Astrocyte (in vitro differentiated cells and primary cell): ENCODE results near the gene RAB40B. TPM values are rescaled to one million over a fixed set of nuclear protein-coding genes. Genes with fewer than 3 reads are reported as not detected.

Experiments used
- DNase-seq: peaks from one replicate; pipeline ENCODE4 v3.0.0-alpha.2; 2010; ENCODE audit warnings: low read depth
- FAIRE-seq: peaks from 2 replicates; lab custom pipeline; 2011; peaks lifted over from hg19 to GRCh38; lab: Jason Lieb, UNC
- H2AFZ ChIP-seq: 2 replicates; pipeline ENCODE4 v1.6.0; 2012; ENCODE audit warnings: low read depth, low read length, inconsistent platforms
- H3K27ac ChIP-seq: 2 replicates; pipeline ENCODE4 v1.5.1; 2011; ENCODE audit warnings: low read depth, low read length, inconsistent platforms
- H3K27me3 ChIP-seq: 2 replicates; pipeline ENCODE4 v1.6.0; 2011; ENCODE audit warnings: low read length, inconsistent platforms; ENCODE audit not compliant: insufficient read depth
- H3K36me3 ChIP-seq: 2 replicates; pipeline ENCODE4 v1.5.1; 2011; ENCODE audit warnings: low read length, inconsistent platforms; ENCODE audit not compliant: insufficient read depth
- H3K4me1 ChIP-seq: 2 replicates; pipeline ENCODE4 v1.5.1; 2011; ENCODE audit warnings: low read length, inconsistent platforms; ENCODE audit not compliant: insufficient read depth
- H3K4me2 ChIP-seq: 2 replicates; pipeline ENCODE4 v1.6.0; 2012; ENCODE audit warnings: low read length, inconsistent platforms
- H3K4me3 ChIP-seq: 2 replicates; pipeline ENCODE4 v1.5.1; 2011; ENCODE audit warnings: low read depth, mild to moderate bottlenecking, low read length, inconsistent platforms; ENCODE audit not compliant: insufficient read depth
- H3K79me2 ChIP-seq: 2 replicates; pipeline ENCODE4 v1.6.0; 2012; ENCODE audit warnings: mild to moderate bottlenecking, low read length, inconsistent platforms; ENCODE audit not compliant: insufficient read depth
- H3K9ac ChIP-seq: 2 replicates; pipeline ENCODE4 v1.6.0; 2012; ENCODE audit warnings: mild to moderate bottlenecking, low read length, inconsistent platforms
- H3K9me3 ChIP-seq: 2 replicates; pipeline ENCODE4 v1.5.1; 2012; ENCODE audit warnings: low read depth, mild to moderate bottlenecking, low read length, inconsistent platforms; ENCODE audit not compliant: insufficient read depth
- H4K20me1 ChIP-seq: 2 replicates; pipeline ENCODE4 v1.6.0; 2012; ENCODE audit warnings: low read length, inconsistent platforms; ENCODE audit not compliant: insufficient read depth
- H3K27ac Mint-ChIP-seq: one replicate; pipeline ENCODE4 v1.8.0; 2021; ENCODE audit warnings: mild to moderate bottlenecking, mixed read lengths; ENCODE audit not compliant: unreplicated experiment
- H3K27me3 Mint-ChIP-seq: one replicate; pipeline ENCODE4 v1.8.0; 2021; ENCODE audit warnings: low read depth, mixed read lengths; ENCODE audit not compliant: unreplicated experiment
- H3K36me3 Mint-ChIP-seq: one replicate; pipeline ENCODE4 v1.8.0; 2021; ENCODE audit warnings: low read depth, mixed read lengths; ENCODE audit not compliant: unreplicated experiment
- H3K4me1 Mint-ChIP-seq: one replicate; pipeline ENCODE4 v1.8.0; 2021; ENCODE audit warnings: low read depth, mixed read lengths; ENCODE audit not compliant: unreplicated experiment
- H3K4me3 Mint-ChIP-seq: one replicate; pipeline ENCODE4 v1.8.0; 2021; ENCODE audit warnings: mild to moderate bottlenecking, moderate library complexity, mixed read lengths; ENCODE audit not compliant: unreplicated experiment
- H3K9me3 Mint-ChIP-seq: one replicate; pipeline ENCODE4 v1.8.0; 2021; ENCODE audit warnings: mild to moderate bottlenecking, mixed read lengths; ENCODE audit not compliant: unreplicated experiment
- EZH2 ChIP-seq: IDR thresholded peaks from 2 replicates; pipeline ENCODE4 v1.6.1; 2012; ENCODE audit warnings: mild to moderate bottlenecking, low read length, inconsistent platforms; ENCODE audit not compliant: insufficient read depth
- total RNA-seq: library from RNA; stranded (reverse); gene quantifications from 2 replicates; pipeline ENCODE4 v1.2.1, GENCODE V29; 2021
- TF ChIP-seq, protein P1 (sequence below): IDR thresholded peaks from 2 replicates; pipeline ENCODE4 v1.5.1; 2011; ENCODE audit warnings: low read depth, mild to moderate bottlenecking, inconsistent platforms, low read length, moderate library complexity; ENCODE audit not compliant: insufficient read depth

Gene RAB40B
- total RNA-seq, 1 donor from 2014 or later, result 15.8 TPM

- Histone ChIP-seq H3K9ac (no peak overlapping the region), H3K9me3 (no peaks in the 10 kb centered on the region), H3K36me3 (no peaks in the 10 kb centered on the region), H2AFZ (no peak overlapping the region), H3K4me3 (no peak overlapping the region), H3K27me3 (no peaks in the 10 kb centered on the region), H3K79me2 (no peaks in the 10 kb centered on the region), H4K20me1 (peaks cover 3% of the 10 kb centered on the region), H3K4me2 (no peak overlapping the region), H3K27ac (no peak overlapping the region), H3K4me1 (no peaks in the 10 kb centered on the region)
- H3K4me1 Mint-ChIP-seq, result peaks cover 6% of the 10 kb centered on the region
- DNase-seq, result no peak
- TF ChIP-seq, protein P1, sequence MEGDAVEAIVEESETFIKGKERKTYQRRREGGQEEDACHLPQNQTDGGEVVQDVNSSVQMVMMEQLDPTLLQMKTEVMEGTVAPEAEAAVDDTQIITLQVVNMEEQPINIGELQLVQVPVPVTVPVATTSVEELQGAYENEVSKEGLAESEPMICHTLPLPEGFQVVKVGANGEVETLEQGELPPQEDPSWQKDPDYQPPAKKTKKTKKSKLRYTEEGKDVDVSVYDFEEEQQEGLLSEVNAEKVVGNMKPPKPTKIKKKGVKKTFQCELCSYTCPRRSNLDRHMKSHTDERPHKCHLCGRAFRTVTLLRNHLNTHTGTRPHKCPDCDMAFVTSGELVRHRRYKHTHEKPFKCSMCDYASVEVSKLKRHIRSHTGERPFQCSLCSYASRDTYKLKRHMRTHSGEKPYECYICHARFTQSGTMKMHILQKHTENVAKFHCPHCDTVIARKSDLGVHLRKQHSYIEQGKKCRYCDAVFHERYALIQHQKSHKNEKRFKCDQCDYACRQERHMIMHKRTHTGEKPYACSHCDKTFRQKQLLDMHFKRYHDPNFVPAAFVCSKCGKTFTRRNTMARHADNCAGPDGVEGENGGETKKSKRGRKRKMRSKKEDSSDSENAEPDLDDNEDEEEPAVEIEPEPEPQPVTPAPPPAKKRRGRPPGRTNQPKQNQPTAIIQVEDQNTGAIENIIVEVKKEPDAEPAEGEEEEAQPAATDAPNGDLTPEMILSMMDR, result no peak
- TF ChIP-seq EZH2, result no peak
- peaks cover 22% of the 10 kb centered on the region for H3K36me3 Mint-ChIP-seq
- no peak overlapping the region for H3K4me3 Mint-ChIP-seq
- H3K27me3 Mint-ChIP-seq, result no peaks in the 10 kb centered on the region
- no peaks in the 10 kb centered on the region for H3K9me3 Mint-ChIP-seq
- FAIRE-seq, result no peak
- no peak overlapping the region for H3K27ac Mint-ChIP-seq
Measured at GRCh38 chr17:82661717-82662683, 36.5 kb downstream of the RAB40B start.

- Histone ChIP-seq H3K27ac (no peak overlapping the region), H3K4me3 (no peak overlapping the region), H3K9ac (no peak overlapping the region), H2AFZ (no peak overlapping the region), H4K20me1 (no peaks in the 10 kb centered on the region), H3K4me1 (no peaks in the 10 kb centered on the region), H3K4me2 (no peak overlapping the region), H3K27me3 (no peaks in the 10 kb centered on the region), H3K79me2 (no peaks in the 10 kb centered on the region), H3K9me3 (no peaks in the 10 kb centered on the region), H3K36me3 (no peaks in the 10 kb centered on the region)
- no peak overlapping the region for H3K4me3 Mint-ChIP-seq
- peaks cover 1% of the 10 kb centered on the region for H3K4me1 Mint-ChIP-seq
- no peak overlapping the region for H3K27ac Mint-ChIP-seq
- TF ChIP-seq EZH2, result no peak
- TF ChIP-seq, protein P1, result no peak
- H3K9me3 Mint-ChIP-seq, result no peaks in the 10 kb centered on the region
- peaks cover 24% of the 10 kb centered on the region for H3K36me3 Mint-ChIP-seq
- no peak for FAIRE-seq
- DNase-seq, result no peak
- H3K27me3 Mint-ChIP-seq, result no peaks in the 10 kb centered on the region
Measured at GRCh38 chr17:82659886-82660285, 38.6 kb downstream of the RAB40B start.
